GM10248 (cell line): ENCODE data around the gene ACOX1.

Experiments used
- CTCF ChIA-PET: fragments of 300-600 bp; sonication (Branson Sonifier 250); formaldehyde crosslinking; extraction: SDS; loops from one replicate; lab custom pipeline; 2021; ENCODE audit warnings: antibody characterized with exemption; lab: Yijun Ruan, JAX
- POLR2A ChIA-PET: fragments of 350-650 bp; sonication (Branson Sonifier 250); formaldehyde crosslinking; extraction: SDS; loops from one replicate; lab custom pipeline; 2020; ENCODE audit warnings: antibody characterized with exemption; lab: Yijun Ruan, JAX
- DNase-seq: peaks from one replicate; pipeline ENCODE4 v3.0.0; 2012; ENCODE audit errors: extremely low spot score
- TF ChIP-seq, protein P1 (sequence below): IDR thresholded peaks from 2 replicates; pipeline ENCODE4 v1.5.1; 2012; ENCODE audit warnings: mild to moderate bottlenecking, low read depth; ENCODE audit errors: extremely low read depth, missing control alignments, control extremely low read depth

The ACOX1 gene

DNA sequence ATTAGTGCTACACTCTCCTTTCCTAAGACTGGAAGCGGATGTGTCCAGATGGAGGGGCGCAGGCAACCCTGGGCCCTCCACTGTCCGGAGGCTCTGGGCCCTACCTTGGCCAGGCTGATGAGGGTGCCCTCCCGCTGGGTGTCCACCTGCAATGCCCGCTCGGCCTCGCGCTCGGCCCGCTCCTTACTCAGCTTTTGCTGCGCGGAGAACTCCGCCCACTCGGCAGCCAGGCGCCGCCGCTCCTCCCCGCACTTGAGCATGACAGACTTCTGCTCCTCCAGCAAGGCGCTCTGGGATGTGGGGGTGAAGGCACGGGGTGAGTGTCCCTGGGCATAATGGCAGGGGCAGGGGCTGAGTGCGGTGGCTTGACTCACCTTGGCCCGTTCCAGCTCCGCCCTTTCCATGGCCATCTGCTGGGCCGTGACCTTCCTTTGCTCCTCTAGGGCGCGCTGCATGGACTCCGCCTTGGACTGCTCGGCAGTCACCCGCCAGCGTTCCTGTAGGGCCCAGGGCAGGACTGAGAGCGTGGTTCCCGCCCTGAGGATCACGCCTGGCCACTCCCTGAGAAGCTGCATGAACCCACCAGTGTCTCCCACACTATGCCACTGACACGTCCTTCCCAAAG lies 64.2 kb downstream of the ACOX1 start:
- TF ChIP-seq, protein P1, sequence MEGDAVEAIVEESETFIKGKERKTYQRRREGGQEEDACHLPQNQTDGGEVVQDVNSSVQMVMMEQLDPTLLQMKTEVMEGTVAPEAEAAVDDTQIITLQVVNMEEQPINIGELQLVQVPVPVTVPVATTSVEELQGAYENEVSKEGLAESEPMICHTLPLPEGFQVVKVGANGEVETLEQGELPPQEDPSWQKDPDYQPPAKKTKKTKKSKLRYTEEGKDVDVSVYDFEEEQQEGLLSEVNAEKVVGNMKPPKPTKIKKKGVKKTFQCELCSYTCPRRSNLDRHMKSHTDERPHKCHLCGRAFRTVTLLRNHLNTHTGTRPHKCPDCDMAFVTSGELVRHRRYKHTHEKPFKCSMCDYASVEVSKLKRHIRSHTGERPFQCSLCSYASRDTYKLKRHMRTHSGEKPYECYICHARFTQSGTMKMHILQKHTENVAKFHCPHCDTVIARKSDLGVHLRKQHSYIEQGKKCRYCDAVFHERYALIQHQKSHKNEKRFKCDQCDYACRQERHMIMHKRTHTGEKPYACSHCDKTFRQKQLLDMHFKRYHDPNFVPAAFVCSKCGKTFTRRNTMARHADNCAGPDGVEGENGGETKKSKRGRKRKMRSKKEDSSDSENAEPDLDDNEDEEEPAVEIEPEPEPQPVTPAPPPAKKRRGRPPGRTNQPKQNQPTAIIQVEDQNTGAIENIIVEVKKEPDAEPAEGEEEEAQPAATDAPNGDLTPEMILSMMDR: no peak
- CTCF ChIA-PET: interaction anchor here (1.3 to 5.0 kb wide), 3 partner anchors 9 to 91 kb away, joined by 4 to 27 read pairs (median 10); no protein-coding TSS in a partner anchor

GRCh38 chr17:75913537-75914210 lies 65.3 kb downstream of the ACOX1 start:
- ChIA-PET CTCF (interaction anchor here (12.4 kb wide), 1 partner anchor 93 kb away, joined by 239 read pairs; the partner anchor contains the start of gene CDK3), POLR2A (interaction anchor here (0.9 kb wide), 1 partner anchor 58 kb away, joined by 7 read pairs; the partner anchor contains the start of gene WBP2)
- TF ChIP-seq, protein P1: no peak
- no peak for DNase-seq

More for the DNA sequence above, 64.2 kb downstream of the ACOX1 start:
- POLR2A ChIA-PET: interaction anchor here (0.9 kb wide), 1 partner anchor 60 kb away, joined by 7 read pairs; the partner anchor contains the start of gene WBP2
- no peak for DNase-seq

- ChIA-PET CTCF (interaction anchor here (1.0 to 12.4 kb wide), 6 partner anchors 9 to 388 kb away, joined by 3 to 239 read pairs (median 6); partner anchors contain the start of genes CDK3 and TRIM65), POLR2A (interaction anchor here (0.7 kb wide), 1 partner anchor 98 kb away, joined by 3 read pairs; no protein-coding TSS in a partner anchor)
- no peak for DNase-seq
- TF ChIP-seq, protein P1: no peak
These were observed 68.3 kb downstream of the ACOX1 start for GRCh38 chr17:75910699-75911098.

DNA sequence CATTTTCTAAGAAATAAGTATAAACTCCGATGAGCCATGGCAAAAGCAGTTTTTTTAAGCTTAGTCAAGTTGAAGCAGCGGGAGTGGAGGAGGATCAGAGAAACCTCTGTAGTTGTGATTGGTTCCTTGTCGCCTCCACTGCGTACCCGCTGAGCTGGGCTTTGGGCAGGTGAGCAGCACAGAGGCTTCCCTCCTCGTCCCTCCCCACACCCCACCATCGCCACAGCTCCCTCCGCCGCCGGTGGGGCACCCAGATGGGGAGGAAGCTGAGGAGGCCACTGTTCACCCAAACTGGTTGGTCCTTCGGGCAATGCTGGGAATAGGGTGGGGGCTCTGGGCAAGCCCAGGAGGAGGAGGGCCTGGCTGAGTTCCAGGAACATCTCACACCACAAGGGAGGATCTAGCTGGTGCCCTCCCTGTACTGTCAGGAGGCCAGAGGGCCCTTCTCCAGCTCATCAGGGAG lies 69.1 kb downstream of the ACOX1 start:
- TF ChIP-seq, protein P1: no peak
- DNase-seq: no peak
- ChIA-PET POLR2A (interaction anchor here (0.7 kb wide), 1 partner anchor 137 kb away, joined by 5 read pairs; no protein-coding TSS in a partner anchor), CTCF (interaction anchor here (0.6 to 12.4 kb wide), 7 partner anchors 10 to 97 kb away, joined by 3 to 239 read pairs (median 6); partner anchors contain the start of genes CDK3 and TRIM65)

DNA sequence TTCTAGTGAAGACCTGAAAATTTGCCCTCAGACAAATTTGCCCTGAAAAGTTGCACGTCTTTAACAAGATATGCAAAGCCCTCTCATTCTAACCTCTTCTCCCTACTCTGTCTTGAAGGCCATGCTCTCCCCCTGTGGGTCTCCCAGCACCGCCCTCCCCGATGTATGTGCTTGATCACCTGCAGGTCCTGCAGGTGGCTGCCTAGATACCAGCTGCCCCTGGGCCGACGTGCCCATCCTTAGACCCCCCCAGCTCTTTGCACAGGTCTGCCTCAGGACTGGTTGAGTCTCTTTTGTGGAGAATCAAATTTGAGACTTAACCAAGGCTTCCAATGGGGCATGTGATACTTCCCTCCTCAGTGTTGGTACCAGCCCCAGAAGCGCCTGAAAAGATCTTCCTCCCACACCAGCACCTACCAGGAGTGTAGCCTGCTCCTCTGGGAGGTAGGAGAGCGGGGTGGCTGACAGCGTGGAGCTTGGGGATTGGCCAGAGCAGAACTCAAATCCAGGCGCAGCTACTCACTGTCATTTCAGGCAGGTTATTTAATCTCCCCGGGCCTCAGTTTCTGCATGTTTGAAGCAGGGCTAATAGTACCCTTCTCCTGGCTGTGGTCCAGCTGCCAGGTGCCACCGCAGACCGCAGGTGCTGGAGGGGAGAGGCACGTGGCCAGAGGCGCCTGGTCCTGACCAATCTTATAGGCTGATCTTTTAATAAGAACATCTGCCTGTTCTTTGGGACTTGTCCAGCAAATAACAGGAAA lies 69.7 kb downstream of the ACOX1 start:
- POLR2A ChIA-PET: interaction anchor here (0.7 kb wide), 1 partner anchor 137 kb away, joined by 5 read pairs; no protein-coding TSS in a partner anchor
- no peak for DNase-seq
- CTCF ChIA-PET: interaction anchor here (0.6 to 12.4 kb wide), 7 partner anchors 10 to 97 kb away, joined by 3 to 239 read pairs (median 6); partner anchors contain the start of genes CDK3 and TRIM65
- TF ChIP-seq, protein P1: no peak
